WERI-Rb-1 (cell line): Measurements from ENCODE around the gene CYP1A1.
A peak's percentile ranks its signal among the peaks of the same experiment; 100 is the strongest.

Experiments used
- DNase-seq: peaks from one replicate; pipeline ENCODE4 v3.0.0-alpha.2; 2020
- H3K27ac ChIP-seq: fragments of 250-450 bp; sonication (Bioruptor Pico); 2 replicates; pipeline ENCODE4 v1.5.1; 2020; ENCODE audit warnings: mild to moderate bottlenecking, moderate library complexity
- H3K27me3 ChIP-seq: fragments of 250-450 bp; sonication (Bioruptor Pico); 2 replicates; pipeline ENCODE4 v1.5.1; 2021; ENCODE audit warnings: mild to moderate bottlenecking, low read depth, moderate library complexity; ENCODE audit not compliant: insufficient read depth, severe bottlenecking
- H3K36me3 ChIP-seq: fragments of 250-450 bp; sonication (Bioruptor Pico); 2 replicates; pipeline ENCODE4 v1.5.1; 2020; ENCODE audit warnings: mild to moderate bottlenecking, moderate library complexity
- H3K4me3 ChIP-seq: 2 replicates; pipeline ENCODE4 v1.5.1; 2011; ENCODE audit warnings: low read depth, mild to moderate bottlenecking, control low read depth, low read length
- H3K9me3 ChIP-seq: fragments of 250-450 bp; sonication (Bioruptor Pico); 2 replicates; pipeline ENCODE4 v1.5.1; 2021; ENCODE audit warnings: mild to moderate bottlenecking, moderate library complexity; ENCODE audit not compliant: severe bottlenecking
- CTCF ChIP-seq: IDR thresholded peaks from 2 replicates; pipeline ENCODE4 v1.5.1; 2011; ENCODE audit warnings: low read depth, mild to moderate bottlenecking, control low read depth, inconsistent platforms, low read length

The CYP1A1 gene

GRCh38 chr15:74716651-74717050, 8.7 kb downstream of the CYP1A1 start:
- TF ChIP-seq CTCF: no peak
- DNase-seq: no peak
- Histone ChIP-seq H3K27me3 (no peaks in the 10 kb centered on the region), H3K9me3 (no peaks in the 10 kb centered on the region), H3K36me3 (no peaks in the 10 kb centered on the region), H3K27ac (no peak overlapping the region), H3K4me3 (no peak overlapping the region)

GRCh38 chr15:74712311-74712710, 13.0 kb downstream of the CYP1A1 start:
- DNase-seq: no peak
- Histone ChIP-seq H3K27me3 (peaks cover 3% of the 10 kb centered on the region), H3K9me3 (no peaks in the 10 kb centered on the region), H3K36me3 (no peaks in the 10 kb centered on the region), H3K27ac (no peak overlapping the region), H3K4me3 (no peak overlapping the region)
- TF ChIP-seq CTCF: no peak

GRCh38 chr15:74710319-74711094, 14.8 kb downstream of the CYP1A1 start:
- H3K9me3 ChIP-seq: no peaks in the 10 kb centered on the region
- no peak for DNase-seq
- H3K27ac ChIP-seq: no peak overlapping the region
- peaks cover 5% of the 10 kb centered on the region for H3K27me3 ChIP-seq
- TF ChIP-seq CTCF: no peak
- H3K36me3 ChIP-seq: no peaks in the 10 kb centered on the region
- H3K4me3 ChIP-seq: no peak overlapping the region

GRCh38 chr15:74709892-74710291, 15.4 kb downstream of the CYP1A1 start:
- Histone ChIP-seq H3K36me3 (no peaks in the 10 kb centered on the region), H3K27ac (no peak overlapping the region), H3K9me3 (no peaks in the 10 kb centered on the region), H3K4me3 (no peak overlapping the region), H3K27me3 (peaks cover 7% of the 10 kb centered on the region)
- no peak for DNase-seq
- no peak for TF ChIP-seq CTCF

GRCh38 chr15:74709011-74709410, 16.3 kb downstream of the CYP1A1 start:
- Histone ChIP-seq H3K36me3 (no peaks in the 10 kb centered on the region), H3K9me3 (no peaks in the 10 kb centered on the region), H3K27ac (no peak overlapping the region), H3K27me3 (peaks cover 7% of the 10 kb centered on the region), H3K4me3 (no peak overlapping the region)
- TF ChIP-seq CTCF: no peak
- DNase-seq: no peak

- peaks cover 4% of the 10 kb centered on the region for H3K36me3 ChIP-seq
- H3K4me3 ChIP-seq: peak overlapping the region; percentile 86
- H3K9me3 ChIP-seq: no peaks in the 10 kb centered on the region
- DNase-seq: no peak
- no peak overlapping the region for H3K27ac ChIP-seq
- TF ChIP-seq CTCF: no peak
- H3K27me3 ChIP-seq: peaks cover 20% of the 10 kb centered on the region
These were observed 28.5 kb downstream of the CYP1A1 start for GRCh38 chr15:74696808-74697207.
